ENCODE data around the gene SERP2.

SERP2 gene

GRCh38 chr13:44355621-44356020 is 18.0 kb upstream of the SERP2 start:
- DNase-seq (ENCODE audit: low read depth in 3 of 3): no peak

DNA sequence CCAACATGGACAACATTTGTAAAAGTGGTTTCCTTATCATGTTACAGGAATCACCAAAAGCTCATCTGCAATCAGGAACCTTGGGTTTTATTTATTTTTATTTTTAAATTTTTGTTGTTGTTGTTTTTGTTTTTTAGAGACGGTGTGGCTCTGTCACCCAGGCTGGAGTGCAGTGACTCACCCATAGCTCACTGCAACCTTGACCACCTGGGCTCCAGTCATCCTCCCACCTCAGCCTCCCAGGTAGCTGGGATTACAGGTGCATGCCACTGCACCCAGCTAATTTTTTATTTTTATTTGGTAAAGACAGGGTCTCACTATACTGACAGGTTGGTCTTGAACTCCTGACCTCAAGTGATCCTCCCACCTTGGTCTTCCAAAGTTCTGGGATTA is 13.6 kb upstream of the SERP2 start:
- no peak for DNase-seq (ENCODE audit: low read depth in 3 of 3)

GRCh38 chr13:44362394-44363040 is 11.1 kb upstream of the SERP2 start:
- DNase-seq (ENCODE audit: low read depth in 3 of 3): no peak

GRCh38 chr13:44363631-44364344 is 9.8 kb upstream of the SERP2 start:
- no peak for DNase-seq (ENCODE audit: low read depth in 3 of 3)

- no peak for DNase-seq (ENCODE audit: low read depth in 3 of 3)
Observed at GRCh38 chr13:44364345-44365000, 9.2 kb upstream of the SERP2 start.

GRCh38 chr13:44365008-44365407 is 8.6 kb upstream of the SERP2 start:
- DNase-seq (ENCODE audit: low read depth in 3 of 3): no peak

DNA sequence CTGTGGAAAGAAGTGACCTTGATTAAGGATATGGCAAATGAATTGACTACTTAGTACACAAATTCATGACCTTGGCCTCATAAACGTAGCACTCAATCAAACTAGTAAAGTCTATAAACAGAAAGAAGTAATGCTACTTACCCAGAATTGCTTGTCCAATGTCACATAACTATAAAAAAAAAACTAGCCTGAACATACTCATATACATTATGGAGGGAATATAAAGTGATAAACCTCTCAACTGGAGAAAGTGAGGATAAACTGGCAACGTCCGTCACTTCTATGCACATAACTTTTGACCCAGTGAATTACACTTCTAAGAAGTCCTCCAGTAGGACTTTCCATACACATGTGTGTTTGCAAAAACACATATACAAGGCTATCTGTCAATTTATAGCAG is 7.7 kb upstream of the SERP2 start:
- no peak for DNase-seq (ENCODE audit: low read depth in 3 of 3)

DNA sequence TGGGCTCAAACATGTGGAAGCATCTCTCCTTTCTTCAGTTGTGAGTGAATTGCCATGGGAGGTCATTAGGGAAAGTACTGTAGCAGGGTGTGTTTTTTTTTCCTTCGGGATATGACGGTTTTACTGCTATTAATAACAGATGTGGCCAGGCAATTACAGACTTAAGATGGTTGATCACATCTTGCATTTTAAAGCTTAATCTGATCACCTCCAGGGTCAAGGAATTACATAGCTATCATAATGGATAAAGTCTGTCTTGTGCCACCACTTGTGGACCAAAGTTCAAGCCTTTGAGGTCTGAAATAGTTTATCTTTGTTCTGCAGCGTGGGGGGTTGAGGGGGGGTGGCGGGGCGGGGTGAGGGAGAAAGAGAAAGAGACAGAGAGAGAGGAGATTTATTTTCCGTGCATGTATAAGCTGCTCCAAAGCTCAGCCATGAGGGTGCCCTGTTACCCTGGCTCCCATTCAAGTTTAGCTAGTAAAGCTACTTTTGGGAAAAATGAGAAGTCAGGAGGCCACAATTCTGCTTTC is 5.5 kb upstream of the SERP2 start:
- DNase-seq (ENCODE audit: low read depth in 3 of 3): no peak

- DNase-seq (ENCODE audit: low read depth in 3 of 3): no peak
Observed at GRCh38 chr13:44368599-44369368, 4.8 kb upstream of the SERP2 start.

DNA sequence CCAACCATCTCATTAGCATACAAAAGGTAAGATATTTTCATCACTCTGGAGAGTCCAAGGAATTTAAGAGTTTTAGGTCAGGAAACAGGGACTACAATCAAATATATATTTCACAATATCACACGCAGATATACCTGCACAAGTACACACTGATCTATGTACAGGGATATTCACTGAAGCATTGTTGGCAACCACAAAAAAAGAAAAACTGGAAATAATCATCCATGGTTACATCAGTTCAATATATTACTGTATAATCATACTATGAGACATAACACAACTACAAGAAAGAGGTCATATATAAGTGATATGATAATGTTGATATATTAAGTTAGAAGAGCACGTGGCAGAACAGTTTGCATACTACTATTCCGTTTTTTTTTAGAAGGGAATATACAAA is 2.2 kb upstream of the SERP2 start:
- no peak for DNase-seq (ENCODE audit: low read depth in 3 of 3)

DNA sequence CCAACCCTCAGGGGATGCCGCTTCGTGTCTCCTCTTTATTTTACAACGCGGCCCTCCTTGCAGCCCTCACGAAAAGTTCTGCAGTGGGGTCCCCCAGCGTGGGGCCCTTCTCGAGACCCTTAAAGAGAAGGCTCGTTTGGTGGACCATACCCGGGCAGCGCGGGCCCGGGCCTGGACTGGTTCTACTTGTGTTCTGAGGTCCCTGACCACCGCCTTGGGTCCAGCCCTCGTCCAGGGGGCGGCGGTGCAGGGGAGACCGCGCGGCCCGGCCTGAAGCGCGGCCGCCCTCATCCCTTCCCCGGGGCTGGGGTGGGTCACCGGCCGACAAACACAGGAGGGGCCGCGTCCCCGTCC is 400 bp upstream of the SERP2 start:
- DNase-seq (ENCODE audit: low read depth in 3 of 3): no peak

DNA sequence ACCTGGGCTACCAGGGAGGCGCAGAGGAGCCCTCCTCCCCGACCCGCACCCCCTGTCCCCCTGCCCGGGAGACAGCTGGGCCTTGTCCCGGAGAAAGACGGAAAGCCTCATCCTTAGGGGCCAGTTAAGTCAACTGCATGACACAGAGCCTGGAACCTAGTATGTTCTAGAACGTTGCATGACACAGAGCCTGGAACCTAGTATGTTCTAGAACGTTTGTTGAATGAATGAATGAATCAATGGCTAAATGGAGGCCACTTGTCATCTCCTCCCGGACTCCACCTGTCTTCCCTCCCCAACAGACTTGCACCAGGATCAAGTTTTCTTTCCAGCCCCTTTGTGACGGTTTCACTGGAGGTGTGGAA is 706 bp downstream of the SERP2 start:
- no peak for DNase-seq (ENCODE audit: low read depth in 3 of 3)

DNA sequence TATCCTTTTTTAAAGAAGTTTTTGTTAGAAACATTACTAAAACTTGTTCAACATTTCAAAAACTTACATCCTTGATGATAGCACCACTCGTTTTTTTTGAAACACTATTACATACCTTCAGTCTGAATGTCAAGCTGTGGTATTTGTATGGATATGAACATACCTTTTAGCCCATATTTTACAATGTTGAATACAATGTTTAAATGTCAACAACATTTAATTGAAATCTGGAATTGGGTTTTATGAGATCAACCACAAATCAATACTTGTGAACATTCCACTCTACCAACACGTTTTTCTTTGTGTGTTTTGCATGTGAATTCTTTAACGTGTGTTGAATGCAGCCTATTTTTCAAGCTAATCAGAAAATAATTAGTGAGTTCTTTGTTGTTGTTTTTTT is 4.7 kb downstream of the SERP2 start:
- no peak for DNase-seq (ENCODE audit: low read depth in 3 of 3)

DNA sequence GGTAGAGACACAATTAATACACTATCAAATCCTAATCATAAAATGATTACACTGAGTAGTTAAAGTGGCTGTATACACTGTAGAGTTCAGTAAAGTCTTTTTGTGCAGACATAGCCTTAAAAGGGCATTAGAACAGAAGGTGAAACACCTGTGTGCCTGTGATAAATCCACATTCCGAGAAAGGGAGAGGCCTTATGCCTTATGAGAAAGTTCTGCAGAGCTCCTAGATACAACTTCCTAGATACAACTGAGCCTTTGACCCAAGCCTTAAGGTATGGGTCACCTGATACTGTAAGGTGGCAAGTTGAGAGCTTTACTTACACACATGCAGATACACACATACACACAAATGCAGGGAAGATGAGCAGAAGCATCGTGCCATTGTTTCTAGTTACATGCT is 6.3 kb downstream of the SERP2 start:
- no peak for DNase-seq (ENCODE audit: low read depth in 3 of 3)

- DNase-seq (ENCODE audit: low read depth in 3 of 3): no peak
Observed at GRCh38 chr13:44380404-44381165, 7.0 kb downstream of the SERP2 start.

- no peak for DNase-seq (ENCODE audit: low read depth in 3 of 3)
Observed at GRCh38 chr13:44382635-44383145, 9.1 kb downstream of the SERP2 start.

- no peak for DNase-seq (ENCODE audit: low read depth in 3 of 3)
Observed at GRCh38 chr13:44383945-44384344, 10.3 kb downstream of the SERP2 start.

- no peak for DNase-seq (ENCODE audit: low read depth in 3 of 3)
Observed at GRCh38 chr13:44384778-44385177, 11.2 kb downstream of the SERP2 start.

DNA sequence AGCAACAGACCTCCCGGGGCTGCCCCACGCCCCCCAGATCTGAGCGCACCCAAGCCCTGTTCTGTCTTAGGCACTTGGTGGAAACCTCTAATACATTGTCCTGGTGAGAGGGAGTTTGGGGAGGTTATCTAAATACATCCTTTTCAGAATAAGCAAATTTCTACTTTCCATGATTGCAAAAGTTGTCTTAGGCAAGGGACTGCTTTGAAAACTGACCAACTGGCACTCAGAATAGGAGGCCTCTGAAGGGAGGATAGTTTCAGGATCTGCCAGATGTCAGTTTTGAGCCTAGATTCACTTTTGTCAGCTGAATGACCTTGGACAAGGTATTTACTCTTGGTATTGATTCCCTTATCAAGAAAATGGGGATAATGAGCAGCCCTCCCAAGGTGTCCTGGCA is 11.8 kb downstream of the SERP2 start:
- DNase-seq (ENCODE audit: low read depth in 3 of 3): no peak

- no peak for DNase-seq (ENCODE audit: low read depth in 3 of 3)
Observed at GRCh38 chr13:44385847-44386246, 12.2 kb downstream of the SERP2 start.

DNA sequence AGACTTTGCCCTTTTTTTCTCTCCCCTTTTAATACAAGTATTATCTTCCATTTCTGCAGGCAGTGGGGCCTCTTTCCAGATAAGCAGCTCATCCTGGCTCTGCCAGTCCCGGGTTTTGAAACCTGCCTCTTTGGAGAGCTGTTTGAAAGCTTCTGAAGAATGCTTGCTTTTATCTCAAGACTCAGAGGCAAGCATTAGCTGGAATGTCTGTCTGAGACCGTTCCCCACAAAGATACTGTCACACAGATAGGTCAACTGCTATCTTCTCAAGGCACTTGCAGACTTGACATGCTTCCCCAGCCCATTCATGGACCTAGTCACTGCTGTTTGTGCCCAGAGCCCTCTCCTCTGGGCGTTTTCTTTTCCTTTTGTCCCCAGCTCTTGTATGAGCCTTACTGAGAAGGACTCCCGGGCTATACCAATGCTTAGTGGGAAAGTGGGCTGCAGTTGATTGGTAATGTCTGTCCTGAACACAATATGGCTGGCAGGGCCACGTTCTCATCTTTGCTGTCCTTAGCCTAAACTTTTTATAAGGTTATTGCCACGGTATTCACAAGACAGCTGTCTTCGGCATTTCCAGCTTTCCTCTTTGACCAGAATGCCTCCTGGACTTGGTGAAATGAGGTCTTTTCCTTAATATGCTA is 13.4 kb downstream of the SERP2 start:
- DNase-seq (ENCODE audit: low read depth in 3 of 3): no peak

Measured in stimulated activated CD4-positive, alpha-beta T cell treated with anti-CD3 and anti-CD28 coated beads, TNF-alpha, amount 100 ng/mL, for 4 hours (primary cell).